Type B pancreatic cell (in vitro differentiated cells): ENCODE data around the gene DNMT1. TPM values are rescaled to one million over a fixed set of nuclear protein-coding genes. Genes with fewer than 3 reads are reported as not detected.
A peak's percentile ranks its signal among the peaks of the same experiment; 100 is the strongest.

Source experiments
- DNase-seq: peaks from one replicate; pipeline ENCODE4 v3.0.0; 2021; ENCODE audit warnings: mixed read lengths; ENCODE audit not compliant: unreplicated experiment; ENCODE audit errors: extremely low spot score
- H3K27ac Mint-ChIP-seq: 2 replicates; pipeline ENCODE4 v1.8.0; 2021; ENCODE audit warnings: mild to moderate bottlenecking, mixed read lengths
- H3K27me3 Mint-ChIP-seq: 2 replicates; pipeline ENCODE4 v1.8.0; 2021; ENCODE audit warnings: mixed read lengths
- H3K36me3 Mint-ChIP-seq: 2 replicates; pipeline ENCODE4 v1.8.0; 2021; ENCODE audit warnings: mixed read lengths
- H3K4me1 Mint-ChIP-seq: one replicate; pipeline ENCODE4 v1.8.0; 2021; ENCODE audit warnings: mixed read lengths; ENCODE audit not compliant: unreplicated experiment
- H3K4me3 Mint-ChIP-seq: 2 replicates; pipeline ENCODE4 v1.8.0; 2021; ENCODE audit warnings: mild to moderate bottlenecking, mixed read lengths
- H3K9me3 Mint-ChIP-seq: 2 replicates; pipeline ENCODE4 v1.8.0; 2021; ENCODE audit warnings: mixed read lengths
- CTCF ChIP-seq: fragments of 200-600 bp; sonication (generic); conservative IDR thresholded peaks from 2 replicates; pipeline ENCODE4 v1.5.0; 2021; ENCODE audit warnings: antibody characterized with exemption, mild to moderate bottlenecking
- total RNA-seq: library from RNA; stranded (reverse); gene quantifications from 2 replicates; pipeline ENCODE4 v1.2.1, GENCODE V29; 2021; ENCODE audit warnings: low replicate concordance

DNMT1 gene
- total RNA-seq, 1 donor from 2014 or later, result 167 TPM

GRCh38 chr19:10235003-10235402, 40.2 kb upstream of the DNMT1 start:
- Mint-ChIP-seq H3K9me3 (no peaks in the 10 kb centered on the region), H3K27me3 (no peaks in the 10 kb centered on the region), H3K27ac (peak overlapping the region; percentile 24), H3K4me1 (peaks cover 12% of the 10 kb centered on the region), H3K36me3 (no peaks in the 10 kb centered on the region), H3K4me3 (no peak overlapping the region)
- no peak for DNase-seq
- no peak for TF ChIP-seq CTCF

GRCh38 chr19:10233946-10234345, 39.2 kb upstream of the DNMT1 start:
- H3K27me3 Mint-ChIP-seq, result no peaks in the 10 kb centered on the region
- DNase-seq, result no peak
- H3K4me1 Mint-ChIP-seq, result peaks cover 17% of the 10 kb centered on the region
- TF ChIP-seq CTCF, result no peak
- no peaks in the 10 kb centered on the region for H3K9me3 Mint-ChIP-seq
- H3K4me3 Mint-ChIP-seq, result no peak overlapping the region
- H3K36me3 Mint-ChIP-seq, result no peaks in the 10 kb centered on the region
- no peak overlapping the region for H3K27ac Mint-ChIP-seq

GRCh38 chr19:10231612-10232228, 37.0 kb upstream of the DNMT1 start:
- peak overlapping the region; percentile 79 for H3K4me3 Mint-ChIP-seq

GRCh38 chr19:10230861-10231611, 36.3 kb upstream of the DNMT1 start, which contains the start of gene S1PR2:
TSS of gene S1PR2 (minus strand) at chr19:10231331. CDS start at chr19:10224905, 6,426 bp downstream.
- Mint-ChIP-seq H3K9me3 (no peaks in the 10 kb centered on the region), H3K27ac (peak within 1 kb of the TSS; percentile 78), H3K4me1 (peaks cover 13% of the 10 kb centered on the region), H3K4me3 (peak within 1 kb of the TSS; percentile 88), H3K36me3 (no peaks in the 10 kb centered on the region), H3K27me3 (no peaks in the 10 kb centered on the region)
- peak; percentile 90 for DNase-seq
- TF ChIP-seq CTCF, result no peak

More at GRCh38 chr19:10231612-10232228, 37.0 kb upstream of the DNMT1 start:
- no peaks in the 10 kb centered on the region for H3K9me3 Mint-ChIP-seq
- H3K27me3 Mint-ChIP-seq, result no peaks in the 10 kb centered on the region
- H3K4me1 Mint-ChIP-seq, result peaks cover 13% of the 10 kb centered on the region
- peak overlapping the region; percentile 78 for H3K27ac Mint-ChIP-seq
- no peaks in the 10 kb centered on the region for H3K36me3 Mint-ChIP-seq
- DNase-seq, result no peak
- no peak for TF ChIP-seq CTCF

- DNase-seq, result peak; percentile 75
- no peaks in the 10 kb centered on the region for H3K9me3 Mint-ChIP-seq
- peaks cover 11% of the 10 kb centered on the region for H3K4me1 Mint-ChIP-seq
- H3K27me3 Mint-ChIP-seq, result no peaks in the 10 kb centered on the region
- peak overlapping the region; percentile 43 for H3K27ac Mint-ChIP-seq
- H3K4me3 Mint-ChIP-seq, result peak overlapping the region; percentile 88
- peak; percentile 40 for TF ChIP-seq CTCF
- no peaks in the 10 kb centered on the region for H3K36me3 Mint-ChIP-seq
Observed at GRCh38 chr19:10230173-10230860, 35.6 kb upstream of the DNMT1 start.
